HG03196 (cell line): ENCODE measurements around the gene NXF1.
"Not testable (repeated sequence)": the region's sequence is repeated elsewhere in the genome, so short reads cannot be mapped to it uniquely, and the experiment has no call there.

ENCODE experiments used
- ATAC-seq: cut with Tn5 transposase; IDR thresholded peaks from one replicate; pipeline ENCODE4 v1.9.1; 2021; ENCODE audit not compliant: unreplicated experiment

Gene NXF1

GRCh38 chr11:62805076-62805892, at the start of gene NXF1:
Gene NXF1 (minus strand): TSS chr11:62805440. CDS start chr11:62805356, 84 bp downstream.
- ATAC-seq = peak; percentile 81

GRCh38 chr11:62854013-62854824, 49.0 kb upstream of the NXF1 start:
- ATAC-seq = no peak

GRCh38 chr11:62853279-62853965, 48.2 kb upstream of the NXF1 start:
- ATAC-seq = no peak

- no peak for ATAC-seq
These were observed 47.4 kb upstream of the NXF1 start for GRCh38 chr11:62852523-62853188.

- ATAC-seq = no peak
These were observed 46.7 kb upstream of the NXF1 start for GRCh38 chr11:62851807-62852522.

GRCh38 chr11:62850911-62851806, 45.9 kb upstream of the NXF1 start:
- ATAC-seq = no peak

GRCh38 chr11:62847767-62848314, 42.6 kb upstream of the NXF1 start:
- ATAC-seq = no peak

GRCh38 chr11:62846177-62846576, 40.9 kb upstream of the NXF1 start:
- no peak for ATAC-seq

GRCh38 chr11:62844154-62844553, 38.9 kb upstream of the NXF1 start:
- no peak for ATAC-seq

GRCh38 chr11:62843466-62843865, 38.2 kb upstream of the NXF1 start:
- no peak for ATAC-seq

- ATAC-seq = not testable (repeated sequence)
These were observed 37.7 kb upstream of the NXF1 start for GRCh38 chr11:62842891-62843290.

GRCh38 chr11:62842171-62842741, 37.0 kb upstream of the NXF1 start:
- ATAC-seq = no peak

- ATAC-seq = peak; percentile 38
These were observed 36.3 kb upstream of the NXF1 start for GRCh38 chr11:62841361-62842170.

- not testable (repeated sequence) for ATAC-seq
These were observed 35.6 kb upstream of the NXF1 start for GRCh38 chr11:62840721-62841360.

GRCh38 chr11:62839050-62839945, 34.1 kb upstream of the NXF1 start, which contains the start of gene WDR74:
Gene WDR74 (minus strand): TSS chr11:62839590. CDS start chr11:62839570, 20 bp downstream.
- peak; percentile 48 for ATAC-seq

GRCh38 chr11:62835336-62835735, 30.1 kb upstream of the NXF1 start:
- no peak for ATAC-seq
